D721Med (cell line): ENCODE data around the gene ARFIP1.

Experiments used
- DNase-seq: peaks from one replicate; pipeline ENCODE4 v3.0.0; 2011; ENCODE audit warnings: low spot score; ENCODE audit not compliant: insufficient read length
- FAIRE-seq: peaks from 2 replicates; lab custom pipeline; 2011; peaks lifted over from hg19 to GRCh38; lab: Jason Lieb, UNC
- TF ChIP-seq, protein P1 (sequence below): IDR thresholded peaks from 2 replicates; pipeline ENCODE4 v1.5.1; 2012; ENCODE audit warnings: mild to moderate bottlenecking, control low read depth; ENCODE audit not compliant: insufficient read depth; ENCODE audit errors: missing control alignments

Gene ARFIP1

DNA sequence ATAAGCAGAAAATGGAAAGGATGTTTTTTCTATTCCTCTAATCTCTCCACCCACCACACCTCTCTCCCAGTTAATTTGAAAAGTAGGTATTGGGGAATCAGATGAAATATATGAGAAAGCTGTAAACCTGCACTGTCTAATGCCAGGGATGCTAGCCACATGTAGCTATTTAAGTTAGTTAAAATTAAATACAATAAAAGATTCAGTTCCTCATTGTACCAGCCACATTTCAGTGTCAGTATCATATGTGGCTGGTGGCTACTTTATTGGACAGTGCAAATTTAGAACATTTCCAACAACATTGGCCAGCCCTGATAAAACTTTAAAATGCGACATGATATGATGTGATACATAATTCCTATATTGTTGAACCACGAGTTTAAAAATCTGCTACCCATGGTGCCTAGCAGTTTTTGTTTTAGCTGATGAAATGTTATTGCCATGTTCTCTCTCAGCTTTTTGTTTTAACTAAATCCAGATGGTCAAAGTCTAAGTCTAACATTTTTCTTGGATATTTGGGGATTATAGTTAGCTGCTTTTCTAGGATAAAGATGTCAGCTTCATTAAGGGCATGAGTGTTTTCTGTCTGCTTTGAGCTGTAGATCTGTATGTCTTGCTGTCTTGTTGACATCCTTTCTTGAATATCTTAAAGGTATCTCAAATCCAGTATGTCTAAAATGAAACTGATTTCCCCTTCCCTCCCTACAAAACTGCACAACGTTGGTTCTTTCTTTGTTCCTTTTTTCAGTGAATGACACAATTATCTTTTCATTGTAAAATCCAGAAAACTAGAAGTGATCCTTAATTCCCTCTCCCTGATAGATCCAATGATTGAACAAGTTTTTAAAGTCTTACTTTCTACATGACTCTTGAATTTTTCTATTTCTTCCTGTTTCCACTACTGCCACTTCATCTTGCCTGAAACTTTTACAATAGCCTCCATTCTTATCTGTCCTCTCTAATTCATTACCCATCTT is 6.2 kb downstream of the ARFIP1 start:
- peak; percentile 99 for FAIRE-seq
- TF ChIP-seq, protein P1, sequence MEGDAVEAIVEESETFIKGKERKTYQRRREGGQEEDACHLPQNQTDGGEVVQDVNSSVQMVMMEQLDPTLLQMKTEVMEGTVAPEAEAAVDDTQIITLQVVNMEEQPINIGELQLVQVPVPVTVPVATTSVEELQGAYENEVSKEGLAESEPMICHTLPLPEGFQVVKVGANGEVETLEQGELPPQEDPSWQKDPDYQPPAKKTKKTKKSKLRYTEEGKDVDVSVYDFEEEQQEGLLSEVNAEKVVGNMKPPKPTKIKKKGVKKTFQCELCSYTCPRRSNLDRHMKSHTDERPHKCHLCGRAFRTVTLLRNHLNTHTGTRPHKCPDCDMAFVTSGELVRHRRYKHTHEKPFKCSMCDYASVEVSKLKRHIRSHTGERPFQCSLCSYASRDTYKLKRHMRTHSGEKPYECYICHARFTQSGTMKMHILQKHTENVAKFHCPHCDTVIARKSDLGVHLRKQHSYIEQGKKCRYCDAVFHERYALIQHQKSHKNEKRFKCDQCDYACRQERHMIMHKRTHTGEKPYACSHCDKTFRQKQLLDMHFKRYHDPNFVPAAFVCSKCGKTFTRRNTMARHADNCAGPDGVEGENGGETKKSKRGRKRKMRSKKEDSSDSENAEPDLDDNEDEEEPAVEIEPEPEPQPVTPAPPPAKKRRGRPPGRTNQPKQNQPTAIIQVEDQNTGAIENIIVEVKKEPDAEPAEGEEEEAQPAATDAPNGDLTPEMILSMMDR = no peak

DNA sequence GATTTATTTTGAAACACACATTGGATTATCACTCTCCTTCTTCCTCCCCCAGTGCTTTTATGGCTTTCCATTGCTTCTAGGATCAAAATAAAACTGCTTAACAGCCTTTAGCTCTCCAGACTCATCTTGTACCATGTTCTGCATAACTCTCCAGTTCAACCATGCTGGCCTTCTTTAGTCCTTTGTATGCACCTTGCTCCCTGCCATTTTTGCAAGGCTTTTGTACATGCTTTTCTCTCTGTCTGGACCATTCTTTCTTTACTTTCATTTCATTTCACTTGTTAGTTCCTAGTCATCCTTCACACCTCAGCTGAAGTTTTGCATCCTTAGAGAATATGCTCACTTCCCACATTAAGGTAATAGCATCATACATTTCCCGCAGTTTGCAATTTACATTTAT is 6.9 kb downstream of the ARFIP1 start:
- TF ChIP-seq, protein P1 = no peak
- FAIRE-seq (peak; percentile 84), DNase-seq (no peak)

More for the DNA sequence above, 6.2 kb downstream of the ARFIP1 start:
- no peak for DNase-seq

DNA sequence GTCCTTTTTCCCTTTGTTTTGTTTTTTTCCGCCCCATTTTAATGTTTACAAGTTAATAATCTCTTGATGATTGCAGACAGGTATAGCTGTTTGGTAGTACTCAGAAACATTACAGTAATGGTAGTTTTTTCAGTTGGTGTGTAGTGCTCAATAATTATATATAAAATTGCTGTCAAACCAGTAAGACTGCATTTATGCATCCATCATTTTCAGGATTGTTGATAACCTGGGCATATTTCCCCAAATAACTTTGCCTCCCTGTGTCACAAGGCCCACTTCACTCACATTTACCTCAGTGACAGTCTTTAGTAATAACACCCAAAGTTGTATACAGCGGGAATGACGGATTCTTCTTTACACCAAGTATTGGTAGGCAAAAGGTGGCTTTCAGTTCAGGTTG is 16.1 kb downstream of the ARFIP1 start:
- FAIRE-seq (peak; percentile 41), DNase-seq (no peak)
- TF ChIP-seq, protein P1 = no peak

DNA sequence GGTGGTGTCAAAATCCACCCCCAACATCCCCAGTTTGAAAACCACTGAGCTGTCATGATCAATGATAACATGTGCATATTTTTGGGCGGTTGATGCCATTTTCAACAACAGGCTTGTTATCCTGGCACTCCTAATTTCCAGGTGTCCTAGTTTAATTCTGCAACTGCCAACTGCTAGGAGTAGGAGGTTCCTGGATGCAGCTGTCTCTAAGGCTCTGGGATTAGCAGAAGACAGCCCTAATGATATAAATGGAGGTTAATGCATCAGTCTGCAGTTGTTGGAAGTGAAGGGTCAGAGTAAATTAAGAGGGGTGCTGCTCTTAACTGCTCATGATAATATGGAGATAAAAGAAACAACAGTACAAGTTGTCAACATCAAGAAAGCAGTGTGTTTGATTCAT is 23.8 kb downstream of the ARFIP1 start:
- TF ChIP-seq, protein P1 = no peak
- FAIRE-seq (no peak), DNase-seq (no peak)

DNA sequence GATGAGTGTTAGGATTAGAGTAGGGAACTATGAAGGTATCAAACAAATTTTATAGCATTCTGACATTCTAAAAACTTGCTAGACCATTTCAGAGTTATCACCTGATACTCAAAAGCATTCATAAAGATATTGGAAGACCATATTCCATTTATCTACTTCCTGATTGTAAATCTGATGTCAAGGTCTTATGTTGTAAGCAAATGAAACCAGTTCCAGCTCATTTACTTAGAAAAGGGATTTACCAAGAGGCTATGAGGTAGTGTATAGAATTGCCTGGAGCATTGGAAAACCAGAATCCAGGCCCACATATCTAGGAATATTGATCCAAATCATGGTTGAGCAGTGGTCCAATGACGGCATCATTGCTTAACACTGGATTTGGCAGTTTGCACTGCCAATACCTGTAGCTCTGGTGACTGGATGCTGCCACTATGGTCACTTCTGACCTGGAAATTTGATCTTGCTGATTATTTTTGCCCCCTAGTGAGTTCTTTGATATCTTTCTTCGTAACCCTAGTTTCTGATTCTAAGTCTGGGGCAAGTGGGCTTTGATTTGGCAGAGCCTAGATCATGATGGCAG is 25.4 kb downstream of the ARFIP1 start:
- FAIRE-seq (peak; percentile 68), DNase-seq (no peak)
- TF ChIP-seq, protein P1 = no peak

DNA sequence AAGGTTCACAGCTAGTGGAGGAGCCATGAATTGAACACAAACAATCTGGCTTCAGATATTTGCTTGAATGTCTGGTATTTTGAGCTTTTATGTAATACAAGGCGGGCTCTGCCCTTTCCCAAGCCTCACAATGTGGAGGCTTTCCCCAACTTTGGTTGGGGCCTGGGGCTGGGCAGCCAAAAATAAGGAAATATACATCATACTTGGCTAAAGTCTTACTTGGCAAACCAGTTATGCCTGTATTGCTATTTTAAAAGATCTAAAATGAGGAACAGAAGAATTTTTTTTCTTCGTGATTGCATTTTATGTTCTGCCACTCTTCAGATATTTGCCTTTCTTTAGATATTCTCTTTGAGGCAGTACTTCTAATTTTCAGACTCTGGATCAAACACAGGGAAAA is 26.1 kb downstream of the ARFIP1 start:
- TF ChIP-seq, protein P1 = no peak
- FAIRE-seq = no peak
- no peak for DNase-seq
